Stimulated activated CD8-positive, alpha-beta memory T cell treated with anti-CD3 and anti-CD28 coated beads, Interleukin-2, amount 100 ng/mL, for 1 hour (primary cell): ENCODE data around the gene IMPDH1.
"Not testable (repeated sequence)": the region's sequence is repeated elsewhere in the genome, so short reads cannot be mapped to it uniquely, and the experiment has no call there.

Experiments used
- DNase-seq, 2 donors: peaks; one replicate each; pipeline ENCODE4 v3.0.0-alpha.2; 2020; ENCODE audit warnings: low read depth in 2 of 2

The IMPDH1 gene

DNA sequence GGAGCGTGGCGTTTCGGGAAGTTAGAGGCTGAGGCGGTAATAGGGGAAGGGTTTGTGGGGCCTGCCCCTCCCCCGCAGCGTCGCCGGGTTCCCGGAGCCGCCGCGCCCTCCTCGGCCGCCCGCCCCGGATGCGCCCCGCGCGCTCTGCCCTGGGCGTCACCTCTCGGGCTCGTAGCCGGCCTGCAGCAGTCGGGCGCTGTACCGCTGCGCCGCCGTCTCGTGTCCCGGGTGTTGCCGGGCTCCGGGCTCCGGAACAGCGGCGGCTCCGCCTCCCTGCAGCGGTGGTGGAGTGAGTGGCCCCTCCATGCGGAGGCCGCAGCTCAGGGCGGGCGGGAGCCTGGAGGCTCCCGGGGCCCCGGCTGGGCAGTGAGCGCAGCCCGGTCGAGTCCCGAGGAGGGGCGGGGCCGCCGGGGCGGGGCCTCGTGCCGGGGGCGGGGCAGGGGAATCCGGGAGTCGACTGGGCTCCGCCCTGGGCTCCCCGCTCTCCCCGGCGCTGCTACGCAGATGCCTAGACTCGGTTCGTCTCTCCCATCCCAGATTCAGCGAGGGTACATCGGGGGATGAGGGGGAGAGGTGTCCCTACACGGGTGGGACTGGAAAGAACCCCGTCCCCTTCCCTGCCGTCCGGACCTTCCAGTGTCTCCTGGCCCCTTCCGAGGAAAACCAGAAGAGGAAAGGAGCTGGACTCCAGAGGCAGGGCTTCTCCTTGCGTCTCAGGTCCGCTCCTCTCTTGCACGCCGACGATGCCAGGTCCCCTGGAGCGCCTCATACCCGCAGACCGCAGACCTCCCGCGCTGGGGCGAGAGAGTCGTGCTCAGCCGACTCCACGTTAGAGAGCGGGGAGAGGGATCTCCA lies at the start of gene IMPDH1:
Gene IMPDH1, minus strand, starts transcription at position 387 of the 855 bp plus-strand sequence. Its CDS starts 81 bp downstream, at position 306.
- DNase-seq = peak; percentile 69 to 76

GRCh38 chr7:128459394-128459878 lies 49.7 kb upstream of the IMPDH1 start:
- peak; percentile 39 to 47 for DNase-seq

DNA sequence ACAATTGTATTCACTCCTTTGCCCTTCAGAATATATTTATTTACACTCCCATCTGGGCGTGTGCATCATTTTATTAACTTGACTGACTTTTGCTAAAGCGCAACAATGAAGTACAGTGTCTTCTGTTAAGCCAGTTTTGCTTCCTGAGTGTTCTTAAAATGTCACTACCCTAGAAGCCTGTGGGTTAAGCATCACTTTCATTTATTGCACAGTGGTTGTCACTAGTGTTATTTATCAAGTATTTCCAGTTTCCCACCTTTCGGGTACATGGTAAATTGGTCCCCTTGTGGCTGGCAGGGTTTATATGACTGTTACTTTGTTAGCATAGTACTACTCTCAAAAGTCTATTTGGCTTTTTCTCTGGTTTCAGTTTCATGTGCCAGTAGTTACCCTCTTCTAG lies 49.2 kb upstream of the IMPDH1 start:
- DNase-seq = no peak

GRCh38 chr7:128457385-128457784 lies 47.6 kb upstream of the IMPDH1 start:
- not testable (repeated sequence) for DNase-seq

GRCh38 chr7:128456255-128456725 lies 46.5 kb upstream of the IMPDH1 start:
- DNase-seq = no peak

DNA sequence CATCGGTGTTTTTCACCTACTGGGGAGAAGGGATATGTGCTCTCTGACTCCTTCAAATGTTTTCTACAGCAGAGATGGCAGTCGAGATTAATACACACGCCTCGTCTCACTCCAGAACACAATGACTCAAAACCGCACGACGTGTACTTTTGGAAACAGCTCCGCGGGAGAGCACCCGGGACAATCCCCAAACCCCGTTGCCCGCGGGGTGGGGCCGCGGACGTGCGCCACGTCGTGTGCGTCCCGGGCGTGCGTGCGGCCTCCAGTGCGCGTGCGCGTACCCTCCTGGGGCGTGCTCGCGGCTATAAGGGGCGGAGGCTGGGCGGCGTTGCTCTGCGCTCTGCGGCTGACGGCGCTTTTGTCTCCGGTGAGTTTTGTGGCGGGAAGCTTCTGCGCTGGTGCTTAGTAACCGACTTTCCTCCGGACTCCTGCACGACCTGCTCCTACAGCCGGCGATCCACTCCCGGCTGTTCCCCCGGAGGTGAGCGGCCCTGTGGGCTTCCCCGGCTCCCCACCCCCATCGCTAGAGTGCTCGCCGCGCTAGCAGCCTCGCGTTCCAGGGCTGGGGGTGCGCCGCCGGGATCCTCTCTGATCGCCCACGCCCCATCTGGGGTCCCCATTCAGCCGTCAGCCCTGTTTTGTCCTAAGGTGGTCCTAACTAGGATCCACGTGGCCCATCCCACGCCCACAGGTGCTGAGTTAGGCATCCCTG lies 45.9 kb upstream of the IMPDH1 start, which contains the start of gene HILPDA:
Gene HILPDA, plus strand, starts transcription at position 336 of the 712 bp plus-strand sequence. CDS start 1,391 bp downstream, outside the sequence.
- peak; percentile 84 to 90 for DNase-seq

- no peak for DNase-seq
Measured at GRCh38 chr7:128454808-128455542, 45.2 kb upstream of the IMPDH1 start.

DNA sequence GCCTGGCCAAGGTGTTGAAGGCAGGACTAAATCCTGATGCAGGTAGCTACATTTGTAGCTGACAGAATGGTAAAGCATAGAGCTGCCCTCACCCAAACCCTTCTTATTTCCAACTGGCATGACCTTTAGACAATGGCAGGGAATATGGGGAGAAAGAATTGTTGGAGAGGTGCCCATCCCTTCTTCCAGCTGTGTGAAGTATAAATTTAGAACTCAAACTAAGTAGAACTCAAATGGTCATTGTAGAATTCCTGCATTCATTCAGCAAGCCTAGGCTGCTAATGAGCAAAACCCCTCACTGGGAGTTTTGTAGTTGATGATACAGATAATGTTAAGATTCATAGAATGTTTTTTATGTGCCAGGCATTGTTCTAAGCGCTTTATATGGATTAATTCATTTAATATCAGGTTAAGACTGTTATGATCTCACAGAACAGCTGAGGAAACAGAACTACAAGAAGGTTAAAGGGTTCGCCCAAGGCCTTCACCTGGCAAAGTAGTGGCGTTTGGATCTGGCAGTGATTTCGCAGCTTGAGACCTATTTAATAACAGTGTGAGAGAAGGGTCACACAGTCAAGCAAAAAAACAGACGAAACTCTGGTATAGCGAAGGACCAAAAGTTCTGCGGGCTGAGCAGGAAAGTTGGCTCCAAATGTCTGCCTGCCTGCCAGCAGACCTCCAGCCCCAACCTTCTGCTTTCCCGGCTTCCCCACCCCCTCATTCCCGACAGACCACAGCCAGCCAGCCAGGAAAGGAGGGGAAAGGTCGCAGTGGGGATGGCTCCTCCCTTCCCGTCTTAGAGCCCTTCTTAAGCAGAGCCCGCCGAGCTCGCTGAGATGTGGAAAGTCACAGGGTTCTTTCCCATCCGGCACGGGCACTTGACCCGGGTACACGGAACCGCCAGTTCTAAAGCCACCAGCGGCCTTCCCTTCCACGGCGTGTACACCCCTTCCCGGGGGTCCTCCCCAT lies 44.3 kb upstream of the IMPDH1 start:
- no peak for DNase-seq

DNA sequence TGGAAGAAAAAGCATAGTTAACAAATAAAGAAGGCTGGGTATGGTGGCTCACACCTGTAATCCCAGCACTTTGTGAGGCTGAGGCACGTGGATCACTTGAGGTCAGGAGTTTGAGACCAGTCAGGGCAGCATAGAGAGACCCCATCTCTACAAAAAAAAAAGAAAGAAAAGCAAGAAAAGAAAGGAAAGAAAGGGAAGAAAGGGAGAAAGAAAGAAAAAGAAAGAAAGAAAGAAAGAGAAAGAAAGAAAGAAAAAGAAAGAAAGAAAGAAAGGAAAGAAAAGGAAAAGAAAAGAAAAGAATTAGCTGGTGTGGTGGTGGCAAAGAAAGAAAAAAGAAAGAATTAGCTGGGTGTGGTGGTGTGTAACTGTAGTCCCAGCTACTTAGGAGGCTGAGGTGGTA lies 42.8 kb upstream of the IMPDH1 start:
- no peak for DNase-seq

DNA sequence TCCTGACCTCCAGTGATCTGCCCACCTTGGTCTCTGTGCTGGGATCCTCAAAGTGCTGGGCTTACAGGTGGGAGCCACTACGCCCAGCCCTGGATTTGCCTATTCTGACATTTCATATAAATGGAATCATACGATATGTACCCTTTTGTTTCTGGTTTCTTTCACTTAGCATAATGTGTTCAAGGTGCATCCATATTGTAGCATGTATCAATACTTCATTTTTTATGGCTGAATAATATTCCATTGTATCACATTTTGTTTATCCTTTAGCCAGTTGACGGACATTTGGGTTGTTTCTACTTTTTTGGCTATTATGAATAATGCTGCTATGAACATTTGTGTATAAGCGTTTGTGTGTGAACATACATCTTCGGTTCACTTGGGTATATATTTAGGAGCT lies 41.1 kb upstream of the IMPDH1 start:
- DNase-seq = no peak

- DNase-seq = no peak
Measured at GRCh38 chr7:128450409-128450808, 40.6 kb upstream of the IMPDH1 start.

DNA sequence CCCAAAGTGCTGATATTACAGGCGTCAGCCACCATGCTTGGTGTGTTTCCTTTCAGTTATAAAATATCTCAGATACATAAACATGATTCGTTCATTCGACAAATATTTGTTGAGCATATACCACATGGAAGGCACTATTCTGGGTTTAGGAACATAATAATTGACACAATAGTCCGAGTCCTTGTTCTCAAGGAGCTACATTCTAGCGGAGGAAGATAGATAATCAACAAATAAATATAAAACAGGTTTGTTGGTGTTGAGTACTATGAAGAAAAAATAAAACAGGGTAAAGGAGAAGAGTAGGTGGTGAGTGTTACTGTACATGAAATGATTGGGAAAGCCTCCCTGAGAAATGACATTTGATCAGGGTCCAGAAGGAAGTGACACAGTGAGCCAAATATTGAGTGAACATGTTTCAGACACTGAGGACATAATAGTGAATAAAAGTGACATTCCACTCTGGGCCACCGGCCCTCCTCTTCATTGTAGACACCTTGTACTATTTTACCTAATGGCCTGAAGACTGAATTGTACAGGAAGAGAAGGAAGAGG lies 39.0 kb upstream of the IMPDH1 start:
- no peak for DNase-seq

DNA sequence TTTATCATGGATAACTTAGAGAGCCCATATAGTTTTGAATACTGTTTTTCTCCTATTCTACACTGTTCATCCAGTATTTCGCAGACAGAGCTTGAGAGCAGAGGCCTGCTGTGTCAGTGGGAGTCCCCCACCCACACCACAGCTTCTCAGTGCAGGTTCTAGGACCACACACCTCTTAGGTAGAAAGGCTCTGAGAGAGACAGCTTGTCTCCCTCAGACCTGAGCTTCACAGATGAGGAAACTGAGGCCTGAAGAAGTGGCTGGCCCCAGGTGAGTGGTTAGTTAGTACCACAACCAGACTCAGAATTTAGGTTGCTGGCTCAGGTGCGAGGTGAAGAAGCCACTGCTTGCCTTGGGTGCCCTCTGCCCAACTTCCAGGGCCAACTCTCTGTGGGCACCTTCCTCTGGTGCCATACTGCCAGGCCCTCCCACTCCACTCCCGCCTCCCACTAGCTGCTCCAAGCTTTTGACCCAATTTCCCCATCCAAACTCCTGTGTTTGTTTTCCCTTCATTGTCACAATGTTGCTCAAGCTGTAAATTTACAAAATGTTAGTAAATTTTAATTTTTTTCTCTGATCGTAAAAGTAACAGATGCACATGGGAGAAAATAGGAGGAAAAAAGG lies 38.3 kb upstream of the IMPDH1 start:
- DNase-seq = no peak

- DNase-seq = no peak
Measured at GRCh38 chr7:128446306-128446705, 36.5 kb upstream of the IMPDH1 start.

DNA sequence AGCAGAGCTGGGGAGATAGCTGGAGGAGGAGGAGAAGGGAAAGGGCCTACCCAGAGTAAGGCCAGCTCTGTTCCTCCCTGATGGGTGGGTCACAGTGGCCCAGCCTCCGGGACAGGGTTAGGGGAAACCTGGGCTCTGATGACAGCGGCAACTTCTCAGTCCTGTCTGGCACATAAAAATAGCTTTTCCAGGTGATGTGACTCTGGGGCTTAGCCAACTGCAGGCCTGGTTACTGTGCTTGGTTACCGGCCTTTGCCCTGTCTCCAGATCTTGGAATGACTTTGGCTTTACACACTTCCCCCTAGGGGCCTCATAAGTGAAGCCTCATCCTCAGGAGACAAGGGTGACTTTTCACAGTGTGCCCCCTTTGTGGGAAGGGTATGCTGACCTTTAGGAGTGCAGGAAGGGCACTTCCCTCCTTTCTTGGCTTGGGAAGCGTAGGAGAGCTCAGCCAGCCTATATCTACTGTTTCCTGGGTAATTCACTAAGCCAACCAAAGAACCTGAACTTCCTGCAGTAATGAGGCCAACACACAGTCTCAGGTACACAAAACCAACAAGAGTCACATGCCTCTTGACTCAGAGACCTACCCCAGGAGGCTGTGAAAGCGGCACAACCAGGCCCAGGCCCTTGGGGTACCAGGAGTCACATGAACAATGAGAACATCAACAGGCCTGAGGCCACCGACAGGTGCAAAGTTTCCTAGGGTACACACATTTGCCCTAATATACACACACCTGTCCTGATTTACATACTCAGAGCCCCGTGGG lies 34.2 kb upstream of the IMPDH1 start:
- no peak for DNase-seq

GRCh38 chr7:128442356-128442755 lies 32.6 kb upstream of the IMPDH1 start:
- no peak for DNase-seq

DNA sequence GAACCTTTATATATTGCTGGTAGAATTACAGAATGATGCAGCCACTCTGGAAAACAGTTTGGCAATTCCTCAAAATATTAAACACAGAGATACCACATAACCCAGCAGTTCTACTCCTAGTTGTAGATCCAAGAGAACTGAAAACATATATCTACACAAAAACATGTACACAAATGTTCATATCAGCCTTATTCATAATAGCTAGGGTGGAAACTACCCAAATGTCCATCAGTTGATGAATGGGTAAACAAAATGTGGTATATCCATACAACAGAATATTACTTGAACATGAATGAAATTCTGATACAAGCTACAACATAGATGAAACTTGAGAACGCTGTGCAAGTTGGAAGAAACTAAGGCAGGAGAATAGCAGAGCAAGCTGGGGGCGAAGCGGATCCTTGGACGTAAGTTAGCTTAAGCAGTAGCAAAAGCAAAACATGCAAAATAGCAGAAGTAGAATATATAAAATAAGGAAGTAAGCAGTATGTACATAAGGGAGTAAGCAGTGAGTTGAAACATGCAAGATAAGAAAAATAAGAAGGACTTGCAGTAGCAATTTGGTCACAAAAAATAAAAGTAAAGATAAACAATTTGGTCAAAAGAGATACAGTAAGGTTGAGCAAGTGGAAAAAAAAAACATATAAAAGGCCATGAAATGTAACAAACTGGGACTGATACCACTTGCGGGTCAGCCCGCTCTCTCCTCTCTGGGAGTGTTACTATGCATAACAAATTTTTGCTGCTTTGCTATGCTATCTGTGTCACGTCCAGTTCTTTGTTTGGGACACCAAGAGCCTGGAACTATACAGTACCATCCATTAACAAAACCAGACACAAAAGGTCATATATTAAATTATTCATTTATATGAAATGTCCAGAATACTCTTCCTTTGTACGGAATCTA lies 27.9 kb upstream of the IMPDH1 start:
- no peak for DNase-seq

DNA sequence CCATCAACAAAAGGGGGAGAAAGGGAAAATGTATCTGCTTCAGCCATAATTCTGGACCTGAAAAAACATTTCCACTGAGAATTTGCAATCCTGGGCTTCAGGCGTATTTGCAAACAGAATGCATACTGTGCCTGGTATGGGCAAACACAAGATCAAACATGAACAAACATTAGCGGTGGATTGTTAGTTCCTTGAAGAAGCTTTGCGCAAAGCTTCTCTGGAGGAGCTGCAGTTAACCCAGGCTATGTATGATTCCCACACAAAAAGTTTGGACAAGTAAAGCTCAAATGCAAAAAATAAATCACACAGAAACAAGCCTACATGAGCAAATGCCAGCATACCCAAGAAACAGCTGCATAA lies 25.5 kb upstream of the IMPDH1 start:
- DNase-seq = no peak
